GM23338 (cell line): ENCODE data around the gene MAT2A. TPM values are rescaled to one million over a fixed set of nuclear protein-coding genes. Genes with fewer than 3 reads are reported as not detected.

Source experiments
- ATAC-seq: fragments of 200-7000 bp; cut with Tn5 transposase; 3 replicates; pipeline ENCODE4 v1.9.1; 2020
- DNase-seq: peaks from one replicate; pipeline ENCODE4 v3.0.0-alpha.2; 2015; ENCODE audit warnings: low spot score
- H2AFZ ChIP-seq: fragments of 200-600 bp; sonication (generic); 2 replicates; pipeline ENCODE4 v1.8.0; 2016; ENCODE audit warnings: antibody characterized with exemption, mild to moderate bottlenecking, moderate library complexity
- H3F3A ChIP-seq: fragments of 200-600 bp; sonication (generic); replicated peaks from 2 replicates; pipeline ENCODE4 v1.8.0; 2017; ENCODE audit warnings: antibody characterized with exemption, mixed run types, low read depth
- H3K27ac ChIP-seq: fragments of 200-600 bp; sonication (generic); 2 replicates; pipeline ENCODE4 v1.6.1; 2016; ENCODE audit warnings: low read depth
- H3K27me3 ChIP-seq: fragments of 200-600 bp; sonication (generic); 2 replicates; pipeline ENCODE4 v1.8.0; 2016; ENCODE audit warnings: mild to moderate bottlenecking, mixed run types, moderate library complexity; ENCODE audit not compliant: insufficient read depth
- H3K36me3 ChIP-seq: fragments of 200-600 bp; sonication (generic); 2 replicates; pipeline ENCODE4 v1.8.0; 2016; ENCODE audit warnings: mild to moderate bottlenecking; ENCODE audit not compliant: insufficient read depth
- H3K4me1 ChIP-seq: fragments of 200-600 bp; sonication (generic); 2 replicates; pipeline ENCODE4 v1.8.0; 2016; ENCODE audit warnings: mild to moderate bottlenecking, moderate library complexity; ENCODE audit not compliant: insufficient read depth
- H3K4me2 ChIP-seq: fragments of 200-600 bp; sonication (generic); 2 replicates; pipeline ENCODE4 v1.7.1; 2017; ENCODE audit warnings: mixed run types
- H3K4me3 ChIP-seq: fragments of 200-600 bp; sonication (generic); 2 replicates; pipeline ENCODE4 v1.6.1; 2016; ENCODE audit warnings: mixed run types
- H3K79me2 ChIP-seq: fragments of 200-600 bp; sonication (generic); replicated peaks from 2 replicates; pipeline ENCODE4 v1.8.0; 2017; ENCODE audit warnings: mild to moderate bottlenecking; ENCODE audit not compliant: insufficient read depth
- H3K9me2 ChIP-seq: fragments of 200-600 bp; sonication (generic); 2 replicates; pipeline ENCODE4 v1.8.0; 2017; ENCODE audit not compliant: insufficient read depth
- H4K20me1 ChIP-seq: fragments of 200-600 bp; sonication (generic); replicated peaks from 2 replicates; pipeline ENCODE4 v1.8.0; 2017; ENCODE audit warnings: mild to moderate bottlenecking; ENCODE audit not compliant: insufficient read depth
- H3K27ac Mint-ChIP-seq: 2 replicates; pipeline ENCODE4 v1.8.0; 2020; ENCODE audit warnings: inconsistent platforms, mild to moderate bottlenecking, moderate library complexity, mixed read lengths
- H3K27me3 Mint-ChIP-seq: 3 replicates; pipeline ENCODE4 v1.8.0; 2022; ENCODE audit warnings: low read depth, mild to moderate bottlenecking, moderate library complexity, mixed read lengths, inconsistent platforms; ENCODE audit not compliant: insufficient read depth, poor library complexity
- H3K36me3 Mint-ChIP-seq: 3 replicates; pipeline ENCODE4 v1.8.0; 2021; ENCODE audit warnings: low read depth, mild to moderate bottlenecking, inconsistent platforms, moderate library complexity, mixed read lengths
- H3K4me1 Mint-ChIP-seq: 3 replicates; pipeline ENCODE4 v1.8.0; 2020; ENCODE audit warnings: mild to moderate bottlenecking, inconsistent platforms, mixed read lengths
- H3K4me3 Mint-ChIP-seq: 3 replicates; pipeline ENCODE4 v1.8.0; 2021; ENCODE audit warnings: moderate library complexity, mild to moderate bottlenecking, inconsistent platforms, mixed read lengths
- H3K9me3 Mint-ChIP-seq: 3 replicates; pipeline ENCODE4 v1.8.0; 2020; ENCODE audit warnings: moderate library complexity, mild to moderate bottlenecking, inconsistent platforms, mixed read lengths
- CREB1 ChIP-seq: fragments of 250-450 bp; sonication (Bioruptor Pico); IDR thresholded peaks from 2 replicates; pipeline ENCODE4 v1.5.0; 2020; ENCODE audit warnings: low read depth, mild to moderate bottlenecking, moderate library complexity
- CTCF ChIP-seq, 2 experiments: fragments of 200-600 bp in 1 of 2; sonication (generic) in 1 of 2; conservative IDR thresholded peaks; 2 replicates each; pipeline versions ENCODE4 v1.5.1 to v1.6.1; 2016 to 2017; ENCODE audit warnings: antibody characterized with exemption in 2 of 2, low read depth in 2 of 2, mild to moderate bottlenecking in 2 of 2, moderate library complexity in 1 of 2
- ETS1 ChIP-seq: IDR thresholded peaks from 2 replicates; pipeline ENCODE4 v1.6.1; 2016; ENCODE audit warnings: antibody characterized with exemption
- EZH2 ChIP-seq: fragments of 200-600 bp; sonication (generic); IDR thresholded peaks from one replicate; pipeline ENCODE4 v1.8.0; 2017; ENCODE audit warnings: antibody characterized with exemption, mild to moderate bottlenecking, low read depth; ENCODE audit not compliant: unreplicated experiment
- EZH2phosphoT487 ChIP-seq: fragments of 200-600 bp; sonication (generic); IDR thresholded peaks from one replicate; pipeline ENCODE4 v1.8.1; 2018; ENCODE audit warnings: antibody characterized with exemption; ENCODE audit not compliant: unreplicated experiment
- JUNB ChIP-seq: IDR thresholded peaks from one replicate; pipeline ENCODE4 v1.6.1; 2016; ENCODE audit warnings: antibody characterized with exemption; ENCODE audit not compliant: unreplicated experiment
- NANOG ChIP-seq: IDR thresholded peaks from 2 replicates; pipeline ENCODE4 v1.6.1; 2016; ENCODE audit warnings: antibody characterized with exemption, borderline replicate concordance
- POLR2AphosphoS5 ChIP-seq: IDR thresholded peaks from 2 replicates; pipeline ENCODE4 v1.6.1; 2016; ENCODE audit warnings: antibody characterized with exemption, low read depth
- STAT1 ChIP-seq: IDR thresholded peaks from one replicate; pipeline ENCODE4 v1.6.1; 2016; ENCODE audit warnings: antibody characterized with exemption; ENCODE audit not compliant: unreplicated experiment
- ZNF114 ChIP-seq: fragments of 250-450 bp; sonication (Bioruptor Pico); IDR thresholded peaks from 2 replicates; pipeline ENCODE4 v1.5.0; 2020; ENCODE audit warnings: mild to moderate bottlenecking, moderate library complexity
- ZNF331 ChIP-seq: fragments of 250-450 bp; sonication (Bioruptor Pico); IDR thresholded peaks from 2 replicates; pipeline ENCODE4 v1.5.0; 2020; ENCODE audit warnings: low read depth, mild to moderate bottlenecking, moderate library complexity
- ZNF462 ChIP-seq: fragments of 250-450 bp; sonication (Bioruptor Pico); IDR thresholded peaks from 2 replicates; pipeline ENCODE4 v1.5.0; 2020; ENCODE audit warnings: mild to moderate bottlenecking, moderate library complexity
- polyA plus RNA-seq: library from polyadenylated mRNA; unstranded; fragments of >200 nt; fragmentation: Nextera tagmentation; extraction: Ambion mirVana; gene quantifications from 2 replicates; pipeline ENCODE4 v1.2.1, GENCODE V29; 2016
- total RNA-seq: library from RNA; depleted of rRNA; stranded (reverse); fragments of >200 nt; shearing (Covaris generic); gene quantifications from 2 replicates; pipeline ENCODE4 v1.2.3, GENCODE V29; 2014
- TF ChIP-seq, protein P1 (sequence below): IDR thresholded peaks from one replicate; pipeline ENCODE4 v1.6.1; 2018; ENCODE audit warnings: antibody characterized with exemption; ENCODE audit not compliant: unreplicated experiment

Gene MAT2A
- total and polyA plus RNA-seq, 2 experiments from 2014 or later, result 105 to 232 TPM

- Mint-ChIP-seq H3K27me3 (peaks cover 10% of the 10 kb centered on the region), H3K4me1 (peaks cover 20% of the 10 kb centered on the region), H3K27ac (no peak overlapping the region), H3K9me3 (no peaks in the 10 kb centered on the region; the same call in 2 of the 3 replicates), H3K36me3 (no peaks in the 10 kb centered on the region), H3K4me3 (no peak overlapping the region; the same call in 2 of the 3 replicates)
- no peaks in the 10 kb centered on the region for H3F3A ChIP-seq
- TF ChIP-seq POLR2AphosphoS5 (no peak), ZNF462 (CRISPR knock-in tag) (no peak), CTCF (conservative IDR thresholded peaks at IDR 0.05; ENCODE audit: low read depth in 2 of 2) (no peak), ZNF331 (CRISPR knock-in tag) (no peak), EZH2 (no peak), JUNB (no peak), EZH2phosphoT487 (no peak), ETS1 (no peak), ZNF114 (no peak), CREB1 (CRISPR knock-in tag) (no peak), NANOG (no peak), STAT1 (no peak)
- TF ChIP-seq, protein P1, sequence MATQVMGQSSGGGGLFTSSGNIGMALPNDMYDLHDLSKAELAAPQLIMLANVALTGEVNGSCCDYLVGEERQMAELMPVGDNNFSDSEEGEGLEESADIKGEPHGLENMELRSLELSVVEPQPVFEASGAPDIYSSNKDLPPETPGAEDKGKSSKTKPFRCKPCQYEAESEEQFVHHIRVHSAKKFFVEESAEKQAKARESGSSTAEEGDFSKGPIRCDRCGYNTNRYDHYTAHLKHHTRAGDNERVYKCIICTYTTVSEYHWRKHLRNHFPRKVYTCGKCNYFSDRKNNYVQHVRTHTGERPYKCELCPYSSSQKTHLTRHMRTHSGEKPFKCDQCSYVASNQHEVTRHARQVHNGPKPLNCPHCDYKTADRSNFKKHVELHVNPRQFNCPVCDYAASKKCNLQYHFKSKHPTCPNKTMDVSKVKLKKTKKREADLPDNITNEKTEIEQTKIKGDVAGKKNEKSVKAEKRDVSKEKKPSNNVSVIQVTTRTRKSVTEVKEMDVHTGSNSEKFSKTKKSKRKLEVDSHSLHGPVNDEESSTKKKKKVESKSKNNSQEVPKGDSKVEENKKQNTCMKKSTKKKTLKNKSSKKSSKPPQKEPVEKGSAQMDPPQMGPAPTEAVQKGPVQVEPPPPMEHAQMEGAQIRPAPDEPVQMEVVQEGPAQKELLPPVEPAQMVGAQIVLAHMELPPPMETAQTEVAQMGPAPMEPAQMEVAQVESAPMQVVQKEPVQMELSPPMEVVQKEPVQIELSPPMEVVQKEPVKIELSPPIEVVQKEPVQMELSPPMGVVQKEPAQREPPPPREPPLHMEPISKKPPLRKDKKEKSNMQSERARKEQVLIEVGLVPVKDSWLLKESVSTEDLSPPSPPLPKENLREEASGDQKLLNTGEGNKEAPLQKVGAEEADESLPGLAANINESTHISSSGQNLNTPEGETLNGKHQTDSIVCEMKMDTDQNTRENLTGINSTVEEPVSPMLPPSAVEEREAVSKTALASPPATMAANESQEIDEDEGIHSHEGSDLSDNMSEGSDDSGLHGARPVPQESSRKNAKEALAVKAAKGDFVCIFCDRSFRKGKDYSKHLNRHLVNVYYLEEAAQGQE, result no peak
- H3K79me2 ChIP-seq, result no peaks in the 10 kb centered on the region
- DNase-seq, result no peak
- H3K27me3 ChIP-seq, result no peaks in the 10 kb centered on the region
- H3K36me3 ChIP-seq, result no peaks in the 10 kb centered on the region
- H3K9me2 ChIP-seq, result no peaks in the 10 kb centered on the region
- peaks cover 4% of the 10 kb centered on the region; the same call in 1 of the 2 replicates for H3K4me1 ChIP-seq
- ATAC-seq, result no peak
- H4K20me1 ChIP-seq, result no peaks in the 10 kb centered on the region
- H2AFZ ChIP-seq, result peak overlapping the region; percentile 68
- H3K4me2 ChIP-seq, result no peak overlapping the region
- H3K4me3 ChIP-seq, result no peak overlapping the region
- H3K27ac ChIP-seq, result no peak overlapping the region
Observed at GRCh38 chr2:85525567-85525966, 13.4 kb upstream of the MAT2A start.
